ENCODE data around the gene MRPL28.
A peak's percentile ranks its signal among the peaks of the same experiment; 100 is the strongest.
"Not testable (repeated sequence)": the region's sequence is repeated elsewhere in the genome, so short reads cannot be mapped to it uniquely, and the experiment has no call there.

The MRPL28 gene

GRCh38 chr16:391885-392335, 21.6 kb upstream of the MRPL28 start:
- peak; percentile 54 to 81 for DNase-seq (ENCODE audit: low read depth in 2 of 2)

GRCh38 chr16:389352-389751, 19.0 kb upstream of the MRPL28 start:
- DNase-seq (ENCODE audit: low read depth in 2 of 2), result no peak

DNA sequence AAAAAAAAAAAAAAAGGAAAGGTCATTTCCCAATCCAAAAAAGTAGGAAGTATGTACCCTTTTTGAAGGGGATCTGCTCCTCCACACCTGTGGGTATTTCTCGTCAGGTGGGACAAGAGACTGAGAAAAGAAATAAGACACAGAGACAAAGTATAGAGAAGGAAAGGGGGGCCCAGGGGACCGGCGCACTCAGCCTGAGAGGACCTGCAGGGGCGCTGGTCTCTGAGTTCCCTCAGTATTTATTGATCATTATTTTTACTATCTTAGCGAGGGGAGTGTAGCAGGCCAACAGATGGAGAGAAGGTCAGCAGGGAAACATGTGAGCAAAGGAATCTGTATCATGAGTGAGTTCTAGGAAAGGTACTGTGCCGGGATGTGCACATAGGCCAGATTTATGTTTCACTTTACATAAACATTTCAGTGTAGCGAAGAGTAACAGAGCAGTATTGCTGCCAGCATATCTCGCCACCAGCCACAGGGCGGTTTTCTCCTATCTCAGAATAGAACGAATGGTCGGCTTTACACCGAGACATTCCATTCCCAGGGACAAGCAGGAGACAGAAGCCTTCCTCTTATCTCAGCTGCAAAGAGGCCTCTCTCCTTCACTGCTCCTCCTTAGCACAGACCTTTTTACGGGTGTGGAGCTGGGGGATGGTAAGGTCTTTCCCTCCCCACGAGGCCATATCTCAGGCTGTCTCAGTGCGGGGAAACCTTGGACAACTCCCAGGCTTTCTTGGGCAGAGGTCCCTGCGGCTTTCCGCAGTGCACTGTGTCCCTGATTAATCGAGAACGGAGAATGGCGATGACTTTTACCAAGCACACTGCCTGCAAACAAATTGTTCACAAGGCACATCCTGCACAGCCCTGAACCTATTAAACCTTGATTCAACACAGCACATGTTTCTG, 17.7 kb upstream of the MRPL28 start:
- DNase-seq (ENCODE audit: low read depth in 2 of 2), result not testable (repeated sequence)

DNA sequence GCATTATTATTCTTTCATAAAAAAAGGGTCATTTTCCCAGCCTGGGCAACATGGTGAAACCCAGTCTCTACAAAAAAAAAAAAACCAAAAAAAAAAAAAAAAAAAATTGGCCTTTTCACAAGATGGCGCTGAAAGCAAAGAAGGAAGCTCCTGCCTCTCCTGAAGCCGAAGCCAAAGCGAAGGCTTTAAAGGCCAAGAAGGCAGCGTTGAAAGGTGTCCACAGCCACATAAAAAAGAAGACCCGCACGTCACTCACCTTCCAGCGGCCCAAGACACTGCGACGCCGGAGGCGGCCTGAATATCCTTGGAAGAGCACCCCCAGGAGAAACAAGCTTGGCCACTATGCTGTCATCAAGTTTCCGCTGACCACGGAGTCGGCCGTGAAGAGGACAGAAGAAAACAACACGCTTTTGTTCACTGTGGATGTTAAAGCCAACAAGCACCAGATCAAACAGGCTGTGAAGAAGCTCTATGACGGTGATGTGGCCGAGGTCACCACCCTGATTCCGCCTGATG, 16.4 kb upstream of the MRPL28 start:
- DNase-seq (ENCODE audit: low read depth in 2 of 2), result no peak

GRCh38 chr16:383326-384051, 13.2 kb upstream of the MRPL28 start:
- DNase-seq (ENCODE audit: low read depth in 2 of 2), result no peak

DNA sequence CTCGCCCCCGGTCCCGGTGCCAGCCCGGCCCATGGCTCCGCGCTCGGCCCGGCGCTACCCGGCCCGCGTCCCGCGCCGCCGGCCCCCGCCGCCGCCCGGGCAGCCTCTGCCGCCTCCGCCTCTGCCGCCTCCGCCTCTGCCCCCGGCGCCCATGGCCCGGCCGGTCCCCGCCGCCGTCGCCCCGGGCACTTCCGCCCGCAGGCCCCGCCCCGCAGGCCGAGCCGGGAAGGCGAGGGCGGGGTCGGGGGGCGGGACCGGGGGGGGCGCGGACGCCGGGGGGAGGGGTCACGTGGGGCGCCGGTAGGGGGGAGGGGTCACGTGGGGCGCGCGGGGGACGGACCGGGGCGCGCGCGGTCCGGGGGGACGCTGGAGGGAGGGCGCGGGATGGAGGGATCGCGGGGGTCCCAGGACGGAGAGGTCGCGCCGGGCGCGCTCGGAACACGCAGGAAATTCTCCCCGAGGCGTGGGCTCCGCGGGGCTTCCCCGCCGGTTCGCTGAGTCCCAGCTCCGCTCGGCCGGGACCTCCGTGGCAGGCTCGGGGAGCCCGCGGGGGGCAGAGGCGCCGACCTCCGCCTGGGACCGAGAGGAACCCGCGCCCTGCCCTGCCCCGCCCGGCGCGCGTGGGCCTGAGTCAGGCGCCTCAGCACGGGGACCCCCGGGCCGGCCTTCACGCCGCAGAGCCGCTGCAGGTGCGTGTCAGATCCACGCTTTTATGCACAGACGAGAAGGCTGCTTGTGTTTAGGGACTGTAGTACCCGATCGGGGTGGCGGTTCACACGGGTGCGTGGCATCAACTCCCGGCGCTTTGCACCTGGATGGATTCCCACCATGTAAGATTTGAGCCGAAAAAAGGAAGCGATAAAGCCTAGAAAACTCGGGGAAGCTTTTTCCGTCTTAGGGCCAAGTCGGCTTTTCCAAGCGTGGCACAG, 11.7 kb upstream of the MRPL28 start, which contains the start of gene PGAP6:
Gene PGAP6 (minus strand): TSS at position 190 of the 929 bp plus-strand sequence. CDS start 157 bp downstream, at position 33.
- peak in 1 of 2 donors; percentile 32 for DNase-seq (ENCODE audit: low read depth in 2 of 2)

GRCh38 chr16:381012-381788, 10.9 kb upstream of the MRPL28 start:
- DNase-seq (ENCODE audit: low read depth in 2 of 2), result no peak

- DNase-seq (ENCODE audit: low read depth in 2 of 2), result no peak
Measured at GRCh38 chr16:380762-381011, 10.3 kb upstream of the MRPL28 start.

DNA sequence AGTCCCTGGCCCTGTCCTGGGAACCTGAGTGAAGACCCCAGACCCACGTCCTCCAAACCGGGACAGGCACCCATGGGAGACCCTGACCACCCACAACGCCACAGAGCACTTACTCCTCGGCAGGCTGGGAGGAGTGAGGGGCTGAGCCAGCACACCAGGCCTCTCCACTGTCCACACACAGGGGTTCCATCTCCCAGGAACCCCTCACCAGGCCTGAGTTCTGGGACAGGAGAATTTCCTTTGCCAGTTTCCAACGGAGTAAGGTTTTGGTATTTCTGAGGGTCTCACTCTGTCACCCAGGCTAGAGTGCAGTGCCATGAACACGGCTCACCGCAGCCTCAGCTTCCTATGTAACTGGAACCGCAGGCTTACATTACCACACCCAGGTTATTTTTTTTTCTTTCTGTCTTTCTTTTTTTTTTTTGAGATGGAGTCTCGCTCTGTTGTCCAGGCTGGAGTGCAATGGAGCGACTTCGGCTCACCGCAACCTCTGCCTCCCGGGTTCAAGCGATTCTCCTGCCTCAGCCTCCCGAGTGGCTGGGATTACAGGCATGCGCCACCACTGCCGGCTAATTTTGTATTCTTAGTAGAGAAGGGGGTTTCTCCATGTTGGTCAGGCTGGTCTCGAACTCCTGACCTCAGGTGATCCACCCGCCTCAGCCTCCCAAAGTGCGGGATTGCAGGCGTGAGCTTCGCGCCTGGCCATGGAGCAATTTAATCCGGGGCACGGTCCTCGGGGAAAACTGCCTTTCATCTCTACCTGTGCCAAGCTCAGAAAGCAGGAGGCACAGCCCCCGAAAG, 9.8 kb upstream of the MRPL28 start:
- DNase-seq (ENCODE audit: low read depth in 2 of 2), result no peak

DNA sequence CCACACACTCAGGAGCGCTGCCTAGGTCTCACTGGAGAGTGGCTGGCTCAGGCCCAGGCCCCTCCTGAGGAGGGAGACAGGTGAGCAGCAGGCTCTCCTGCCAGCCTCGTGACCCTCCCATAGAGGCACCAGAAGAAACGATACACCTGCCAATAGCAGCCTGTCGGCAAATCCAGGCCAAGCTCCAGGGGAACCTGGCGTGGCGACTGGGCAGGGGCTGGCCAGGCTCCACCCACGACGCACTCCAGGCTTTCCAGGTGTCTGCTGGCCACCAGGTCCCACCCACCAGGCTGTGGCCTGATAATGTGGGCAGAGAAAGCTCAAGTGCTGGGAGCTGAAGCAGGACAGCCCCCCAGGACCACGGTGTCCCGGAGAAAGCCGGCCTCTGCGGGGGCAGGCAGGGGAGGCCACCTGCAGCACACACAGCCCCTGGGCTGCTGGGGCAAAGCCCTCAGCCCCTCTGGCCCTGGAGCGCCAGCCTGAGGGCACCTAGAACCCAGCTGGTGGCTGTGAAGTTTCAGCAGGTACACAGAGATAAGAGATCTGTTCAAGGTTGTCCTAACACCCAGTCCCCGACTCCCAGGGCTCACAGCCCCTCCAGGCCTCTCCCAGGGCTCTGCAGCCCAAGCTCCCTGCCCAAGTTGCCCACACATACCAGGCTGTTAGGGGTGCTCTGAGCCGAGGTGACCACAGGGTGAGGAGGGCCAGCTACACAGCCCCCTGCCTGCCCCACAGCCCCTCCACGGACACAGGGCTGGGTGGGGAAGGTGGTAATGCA, 9.0 kb upstream of the MRPL28 start:
- no peak for DNase-seq (ENCODE audit: low read depth in 2 of 2)

- DNase-seq (ENCODE audit: low read depth in 2 of 2), result no peak
Measured at GRCh38 chr16:378821-379182, 8.5 kb upstream of the MRPL28 start.

- not testable (repeated sequence) for DNase-seq (ENCODE audit: low read depth in 2 of 2)
Measured at GRCh38 chr16:378113-378820, 7.9 kb upstream of the MRPL28 start.

- DNase-seq (ENCODE audit: low read depth in 2 of 2), result no peak
Measured at GRCh38 chr16:377419-377951, 7.1 kb upstream of the MRPL28 start.

- no peak for DNase-seq (ENCODE audit: low read depth in 2 of 2)
Measured at GRCh38 chr16:376817-377418, 6.6 kb upstream of the MRPL28 start.

- DNase-seq (ENCODE audit: low read depth in 2 of 2), result no peak
Measured at GRCh38 chr16:375927-376816, 5.8 kb upstream of the MRPL28 start.

- DNase-seq (ENCODE audit: low read depth in 2 of 2), result no peak
Measured at GRCh38 chr16:375212-375611, 4.9 kb upstream of the MRPL28 start.

- no peak for DNase-seq (ENCODE audit: low read depth in 2 of 2)
Measured at GRCh38 chr16:374616-374926, 4.2 kb upstream of the MRPL28 start.

All from activated CD8-positive, alpha-beta memory T cell treated with anti-CD3 and anti-CD28 coated beads for 4 hours (primary cell).